WERI-Rb-1 (cell line): ENCODE measurements around the gene CCT7.

Experiments
- DNase-seq: peaks from one replicate; pipeline ENCODE4 v3.0.0-alpha.2; 2020
- H3K27ac ChIP-seq: fragments of 250-450 bp; sonication (Bioruptor Pico); 2 replicates; pipeline ENCODE4 v1.5.1; 2020; ENCODE audit warnings: mild to moderate bottlenecking, moderate library complexity
- H3K27me3 ChIP-seq: fragments of 250-450 bp; sonication (Bioruptor Pico); 2 replicates; pipeline ENCODE4 v1.5.1; 2021; ENCODE audit warnings: mild to moderate bottlenecking, low read depth, moderate library complexity; ENCODE audit not compliant: insufficient read depth, severe bottlenecking
- H3K36me3 ChIP-seq: fragments of 250-450 bp; sonication (Bioruptor Pico); 2 replicates; pipeline ENCODE4 v1.5.1; 2020; ENCODE audit warnings: mild to moderate bottlenecking, moderate library complexity
- H3K4me3 ChIP-seq: 2 replicates; pipeline ENCODE4 v1.5.1; 2011; ENCODE audit warnings: low read depth, mild to moderate bottlenecking, control low read depth, low read length
- H3K9me3 ChIP-seq: fragments of 250-450 bp; sonication (Bioruptor Pico); 2 replicates; pipeline ENCODE4 v1.5.1; 2021; ENCODE audit warnings: mild to moderate bottlenecking, moderate library complexity; ENCODE audit not compliant: severe bottlenecking
- CTCF ChIP-seq: IDR thresholded peaks from 2 replicates; pipeline ENCODE4 v1.5.1; 2011; ENCODE audit warnings: low read depth, mild to moderate bottlenecking, control low read depth, inconsistent platforms, low read length

CCT7 gene

GRCh38 chr2:73255007-73255644, 21.0 kb downstream of the CCT7 start:
- Histone ChIP-seq H3K27me3 (no peaks in the 10 kb centered on the region), H3K36me3 (peaks cover 80% of the 10 kb centered on the region), H3K9me3 (no peaks in the 10 kb centered on the region), H3K27ac (no peak overlapping the region), H3K4me3 (no peak overlapping the region)
- TF ChIP-seq CTCF = no peak
- DNase-seq = no peak

GRCh38 chr2:73255907-73256617, 22.0 kb downstream of the CCT7 start:
- H3K27me3 ChIP-seq = no peaks in the 10 kb centered on the region
- no peak overlapping the region for H3K27ac ChIP-seq
- no peak overlapping the region for H3K4me3 ChIP-seq
- no peak for TF ChIP-seq CTCF
- no peak for DNase-seq
- H3K36me3 ChIP-seq = peaks cover 78% of the 10 kb centered on the region
- H3K9me3 ChIP-seq = no peaks in the 10 kb centered on the region

GRCh38 chr2:73256618-73256922, 22.5 kb downstream of the CCT7 start:
- no peak for DNase-seq
- Histone ChIP-seq H3K9me3 (no peaks in the 10 kb centered on the region), H3K4me3 (no peak overlapping the region), H3K36me3 (peaks cover 78% of the 10 kb centered on the region), H3K27me3 (no peaks in the 10 kb centered on the region), H3K27ac (no peak overlapping the region)
- no peak for TF ChIP-seq CTCF

- no peak for DNase-seq
- Histone ChIP-seq H3K36me3 (peaks cover 75% of the 10 kb centered on the region), H3K27me3 (no peaks in the 10 kb centered on the region), H3K9me3 (no peaks in the 10 kb centered on the region), H3K4me3 (no peak overlapping the region), H3K27ac (no peak overlapping the region)
- no peak for TF ChIP-seq CTCF
These were observed 22.9 kb downstream of the CCT7 start for GRCh38 chr2:73257021-73257420.

GRCh38 chr2:73257425-73258125, 23.5 kb downstream of the CCT7 start:
- Histone ChIP-seq H3K36me3 (peaks cover 73% of the 10 kb centered on the region), H3K27me3 (no peaks in the 10 kb centered on the region), H3K9me3 (no peaks in the 10 kb centered on the region), H3K27ac (no peak overlapping the region), H3K4me3 (no peak overlapping the region)
- TF ChIP-seq CTCF = no peak
- DNase-seq = no peak
